ENCODE results near the gene JAKMIP1.

Gene JAKMIP1

GRCh38 chr4:6113641-6114040 lies 86.7 kb downstream of the JAKMIP1 start:
- Mint-ChIP-seq H3K27me3 (peaks cover 4% of the 10 kb centered on the region), H3K27ac (no peak overlapping the region), H3K36me3 (no peaks in the 10 kb centered on the region), H3K4me3 (no peak overlapping the region), H3K4me1 (no peaks in the 10 kb centered on the region), H3K9me3 (peaks cover 2% of the 10 kb centered on the region)
- DNase-seq (ENCODE audit: low spot score in 2 of 2) (no peak), ATAC-seq (ENCODE audit: low read depth) (no peak)

GRCh38 chr4:6112606-6113290 lies 87.6 kb downstream of the JAKMIP1 start:
- Mint-ChIP-seq H3K4me3 (no peak overlapping the region), H3K4me1 (no peaks in the 10 kb centered on the region), H3K27ac (no peak overlapping the region), H3K9me3 (peaks cover 2% of the 10 kb centered on the region), H3K27me3 (peaks cover 4% of the 10 kb centered on the region), H3K36me3 (no peaks in the 10 kb centered on the region)
- ATAC-seq (ENCODE audit: low read depth) = no peak
- no peak for DNase-seq (ENCODE audit: low spot score in 2 of 2)

- H3K9me3 Mint-ChIP-seq = peaks cover 2% of the 10 kb centered on the region
- no peak overlapping the region for H3K27ac Mint-ChIP-seq
- no peaks in the 10 kb centered on the region for H3K4me1 Mint-ChIP-seq
- H3K36me3 Mint-ChIP-seq = no peaks in the 10 kb centered on the region
- peaks cover 4% of the 10 kb centered on the region for H3K27me3 Mint-ChIP-seq
- ATAC-seq (ENCODE audit: low read depth) (no peak), DNase-seq (ENCODE audit: low spot score in 2 of 2) (no peak)
- H3K4me3 Mint-ChIP-seq = no peak overlapping the region
These were observed 88.9 kb downstream of the JAKMIP1 start for GRCh38 chr4:6111354-6111960.

- DNase-seq (ENCODE audit: low spot score in 2 of 2) = no peak
- H3K27me3 Mint-ChIP-seq = peaks cover 4% of the 10 kb centered on the region
- peaks cover 2% of the 10 kb centered on the region for H3K9me3 Mint-ChIP-seq
- H3K27ac Mint-ChIP-seq = no peak overlapping the region
- no peak for ATAC-seq (ENCODE audit: low read depth)
- H3K36me3 Mint-ChIP-seq = no peaks in the 10 kb centered on the region
- no peak overlapping the region for H3K4me3 Mint-ChIP-seq
- no peaks in the 10 kb centered on the region for H3K4me1 Mint-ChIP-seq
These were observed 89.5 kb downstream of the JAKMIP1 start for GRCh38 chr4:6110681-6111353.

- Mint-ChIP-seq H3K27me3 (peaks cover 4% of the 10 kb centered on the region), H3K4me3 (no peak overlapping the region), H3K4me1 (no peaks in the 10 kb centered on the region), H3K9me3 (peaks cover 2% of the 10 kb centered on the region), H3K36me3 (no peaks in the 10 kb centered on the region), H3K27ac (no peak overlapping the region)
- ATAC-seq (ENCODE audit: low read depth) (no peak), DNase-seq (ENCODE audit: low spot score in 2 of 2) (no peak)
These were observed 90.3 kb downstream of the JAKMIP1 start for GRCh38 chr4:6109842-6110560.

- Mint-ChIP-seq H3K27me3 (no peaks in the 10 kb centered on the region), H3K36me3 (no peaks in the 10 kb centered on the region), H3K4me1 (no peaks in the 10 kb centered on the region), H3K9me3 (peaks cover 3% of the 10 kb centered on the region), H3K27ac (no peak overlapping the region), H3K4me3 (no peak overlapping the region)
- DNase-seq (ENCODE audit: low spot score in 2 of 2) (no peak), ATAC-seq (ENCODE audit: low read depth) (no peak)
These were observed 92.5 kb downstream of the JAKMIP1 start for GRCh38 chr4:6107886-6108285.

GRCh38 chr4:6107114-6107791 lies 93.1 kb downstream of the JAKMIP1 start:
- Mint-ChIP-seq H3K27me3 (no peaks in the 10 kb centered on the region), H3K4me3 (no peak overlapping the region), H3K9me3 (peaks cover 3% of the 10 kb centered on the region), H3K27ac (no peak overlapping the region), H3K4me1 (no peaks in the 10 kb centered on the region), H3K36me3 (no peaks in the 10 kb centered on the region)
- ATAC-seq (ENCODE audit: low read depth) (no peak), DNase-seq (ENCODE audit: low spot score in 2 of 2) (no peak)

GRCh38 chr4:6106156-6106555 lies 94.2 kb downstream of the JAKMIP1 start:
- peaks cover 3% of the 10 kb centered on the region for H3K9me3 Mint-ChIP-seq
- no peaks in the 10 kb centered on the region for H3K27me3 Mint-ChIP-seq
- ATAC-seq (ENCODE audit: low read depth) (no peak), DNase-seq (ENCODE audit: low spot score in 2 of 2) (no peak)
- no peak overlapping the region for H3K4me3 Mint-ChIP-seq
- H3K27ac Mint-ChIP-seq = no peak overlapping the region
- H3K4me1 Mint-ChIP-seq = no peaks in the 10 kb centered on the region
- no peaks in the 10 kb centered on the region for H3K36me3 Mint-ChIP-seq

GRCh38 chr4:6105311-6105911 lies 94.9 kb downstream of the JAKMIP1 start:
- no peaks in the 10 kb centered on the region for H3K27me3 Mint-ChIP-seq
- H3K36me3 Mint-ChIP-seq = no peaks in the 10 kb centered on the region
- no peak overlapping the region for H3K4me3 Mint-ChIP-seq

GRCh38 chr4:6104541-6105130 lies 95.7 kb downstream of the JAKMIP1 start:
- Mint-ChIP-seq H3K36me3 (no peaks in the 10 kb centered on the region), H3K4me3 (no peak overlapping the region), H3K27me3 (no peaks in the 10 kb centered on the region), H3K9me3 (peaks cover 3% of the 10 kb centered on the region), H3K4me1 (no peaks in the 10 kb centered on the region), H3K27ac (no peak overlapping the region)
- ATAC-seq (ENCODE audit: low read depth) = no peak
- DNase-seq (ENCODE audit: low spot score in 2 of 2) = no peak

More at GRCh38 chr4:6105311-6105911, 94.9 kb downstream of the JAKMIP1 start:
- peaks cover 3% of the 10 kb centered on the region for H3K9me3 Mint-ChIP-seq
- no peak overlapping the region for H3K27ac Mint-ChIP-seq
- no peaks in the 10 kb centered on the region for H3K4me1 Mint-ChIP-seq
- ATAC-seq (ENCODE audit: low read depth) (no peak), DNase-seq (ENCODE audit: low spot score in 2 of 2) (no peak)

- no peaks in the 10 kb centered on the region for H3K36me3 Mint-ChIP-seq
- no peak overlapping the region for H3K27ac Mint-ChIP-seq
- peaks cover 7% of the 10 kb centered on the region for H3K9me3 Mint-ChIP-seq
- no peak overlapping the region for H3K4me3 Mint-ChIP-seq
- ATAC-seq (ENCODE audit: low read depth) (no peak), DNase-seq (ENCODE audit: low spot score in 2 of 2) (no peak)
- H3K4me1 Mint-ChIP-seq = no peaks in the 10 kb centered on the region
- H3K27me3 Mint-ChIP-seq = peaks cover 1% of the 10 kb centered on the region
These were observed 102.8 kb downstream of the JAKMIP1 start for GRCh38 chr4:6097581-6097980.

GRCh38 chr4:6095897-6096296 lies 104.5 kb downstream of the JAKMIP1 start:
- Mint-ChIP-seq H3K27me3 (peaks cover 1% of the 10 kb centered on the region), H3K4me3 (no peak overlapping the region), H3K36me3 (no peaks in the 10 kb centered on the region), H3K9me3 (peaks cover 7% of the 10 kb centered on the region), H3K4me1 (no peaks in the 10 kb centered on the region), H3K27ac (no peak overlapping the region)
- no peak for DNase-seq (ENCODE audit: low spot score in 2 of 2)
- no peak for ATAC-seq (ENCODE audit: low read depth)

- no peaks in the 10 kb centered on the region for H3K36me3 Mint-ChIP-seq
- H3K27ac Mint-ChIP-seq = no peak overlapping the region
- H3K4me3 Mint-ChIP-seq = no peak overlapping the region
- no peaks in the 10 kb centered on the region for H3K4me1 Mint-ChIP-seq
- ATAC-seq (ENCODE audit: low read depth) (no peak), DNase-seq (ENCODE audit: low spot score in 2 of 2) (no peak)
- H3K9me3 Mint-ChIP-seq = peaks cover 7% of the 10 kb centered on the region
- H3K27me3 Mint-ChIP-seq = peaks cover 1% of the 10 kb centered on the region
These were observed 105.2 kb downstream of the JAKMIP1 start for GRCh38 chr4:6095023-6095752.

All from memory B cell (primary cell).